AG04450 (cell line): ENCODE data around the gene FRS2. TPM values are rescaled to one million over a fixed set of nuclear protein-coding genes. Genes with fewer than 3 reads are reported as not detected.

ENCODE experiments used
- CTCF ChIA-PET: fragments of 300-600, 350-600 bp; formaldehyde crosslinking; extraction: SDS; loops from one replicate; lab custom pipeline; 2022; ENCODE audit warnings: antibody characterized with exemption, inconsistent platforms; lab: Charles Lee
- POLR2A ChIA-PET: fragments of 350-600 bp; formaldehyde crosslinking; extraction: SDS; loops from one replicate; lab custom pipeline; 2021; ENCODE audit warnings: antibody characterized with exemption, inconsistent platforms; lab: Yijun Ruan, JAX
- DNase-seq: peaks from one replicate; pipeline ENCODE4 v3.0.0-alpha.2; 2011; ENCODE audit warnings: low read depth, low spot score
- H3K27ac ChIP-seq: one replicate; pipeline ENCODE4 v1.5.1; 2012; ENCODE audit warnings: low read depth, low read length, control low read depth
- H3K27me3 ChIP-seq: one replicate; pipeline ENCODE4 v1.6.0; 2012; ENCODE audit warnings: low read length; ENCODE audit not compliant: control insufficient read depth, insufficient read depth
- H3K4me3 ChIP-seq: 2 replicates; pipeline ENCODE4 v1.5.1; 2011; ENCODE audit warnings: mild to moderate bottlenecking, low read depth, low read length, control low read depth
- H3K9me3 ChIP-seq: 2 replicates; pipeline ENCODE4 v1.5.1; 2012; ENCODE audit warnings: low read length; ENCODE audit not compliant: control insufficient read depth, insufficient read depth
- polyA plus RNA-seq: library from polyadenylated mRNA; depleted of rRNA; stranded (reverse); fragments of >200 nt; gene quantifications from 2 replicates; pipeline ENCODE4 v1.2.3, GENCODE V29; 2011
- TF ChIP-seq, protein P1 (sequence below): IDR thresholded peaks from 2 replicates; pipeline ENCODE4 v1.5.1; 2011; ENCODE audit warnings: low read depth, low read length, control low read depth, inconsistent platforms

Gene FRS2
- polyA plus RNA-seq, 1 experiment, result 41.9 TPM

DNA sequence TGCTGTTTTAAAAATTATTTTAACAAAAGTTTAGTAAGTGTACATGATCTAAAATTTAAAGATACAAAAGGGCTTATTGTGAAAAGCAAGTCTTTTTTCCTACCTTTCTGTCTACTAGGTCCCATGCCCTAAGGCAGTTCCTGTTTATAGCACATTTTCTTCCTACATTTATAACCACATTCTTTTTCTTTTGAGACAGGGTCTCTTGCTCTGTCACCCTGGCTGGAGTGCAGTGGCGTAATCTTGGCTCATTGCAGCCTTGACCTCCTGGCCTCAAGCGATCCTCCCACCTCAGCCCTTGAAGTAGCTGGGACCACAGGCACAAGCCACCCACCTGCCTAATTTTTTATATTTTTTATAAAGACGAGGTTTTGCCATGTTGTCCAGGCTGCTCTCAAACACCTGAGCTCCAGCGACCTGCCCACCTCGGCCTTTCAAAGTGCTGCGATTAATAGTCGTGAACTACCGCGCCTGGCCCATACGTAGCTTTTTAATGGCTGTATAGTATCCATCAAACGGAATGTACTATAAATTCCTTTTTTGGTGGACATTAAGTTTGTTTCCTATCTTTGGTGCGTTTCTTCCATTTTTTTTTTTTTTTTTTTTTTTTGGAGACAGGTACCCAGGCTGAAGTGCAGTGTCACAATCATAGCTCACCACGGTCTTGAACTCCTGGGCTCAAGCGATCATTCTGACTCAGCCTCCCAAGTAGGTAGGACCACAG is 20.9 kb downstream of the FRS2 start:
- TF ChIP-seq, protein P1, sequence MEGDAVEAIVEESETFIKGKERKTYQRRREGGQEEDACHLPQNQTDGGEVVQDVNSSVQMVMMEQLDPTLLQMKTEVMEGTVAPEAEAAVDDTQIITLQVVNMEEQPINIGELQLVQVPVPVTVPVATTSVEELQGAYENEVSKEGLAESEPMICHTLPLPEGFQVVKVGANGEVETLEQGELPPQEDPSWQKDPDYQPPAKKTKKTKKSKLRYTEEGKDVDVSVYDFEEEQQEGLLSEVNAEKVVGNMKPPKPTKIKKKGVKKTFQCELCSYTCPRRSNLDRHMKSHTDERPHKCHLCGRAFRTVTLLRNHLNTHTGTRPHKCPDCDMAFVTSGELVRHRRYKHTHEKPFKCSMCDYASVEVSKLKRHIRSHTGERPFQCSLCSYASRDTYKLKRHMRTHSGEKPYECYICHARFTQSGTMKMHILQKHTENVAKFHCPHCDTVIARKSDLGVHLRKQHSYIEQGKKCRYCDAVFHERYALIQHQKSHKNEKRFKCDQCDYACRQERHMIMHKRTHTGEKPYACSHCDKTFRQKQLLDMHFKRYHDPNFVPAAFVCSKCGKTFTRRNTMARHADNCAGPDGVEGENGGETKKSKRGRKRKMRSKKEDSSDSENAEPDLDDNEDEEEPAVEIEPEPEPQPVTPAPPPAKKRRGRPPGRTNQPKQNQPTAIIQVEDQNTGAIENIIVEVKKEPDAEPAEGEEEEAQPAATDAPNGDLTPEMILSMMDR, result no peak
- DNase-seq, result no peak
- POLR2A ChIA-PET, result no interaction called here
- peaks cover 5% of the 10 kb centered on the region; the same call in 1 of the 2 replicates for H3K9me3 ChIP-seq
- no peak overlapping the region for H3K27ac ChIP-seq
- no peak overlapping the region for H3K4me3 ChIP-seq
- no peaks in the 10 kb centered on the region for H3K27me3 ChIP-seq
- CTCF ChIA-PET, result no interaction called here

GRCh38 chr12:69492739-69493138 is 22.6 kb downstream of the FRS2 start:
- TF ChIP-seq, protein P1, result no peak
- no peak for DNase-seq
- Histone ChIP-seq H3K27ac (no peak overlapping the region), H3K27me3 (no peaks in the 10 kb centered on the region), H3K4me3 (no peak overlapping the region), H3K9me3 (no peaks in the 10 kb centered on the region)
- POLR2A ChIA-PET, result no interaction called here
- CTCF ChIA-PET, result interaction anchor here (1.3 to 1.7 kb wide), 3 partner anchors 15 to 76 kb away, joined by 3 to 6 read pairs (median 4); no protein-coding TSS in a partner anchor

- DNase-seq, result no peak
- no peak overlapping the region for H3K4me3 ChIP-seq
- H3K27me3 ChIP-seq, result no peaks in the 10 kb centered on the region
- POLR2A ChIA-PET, result interaction anchor here (1.1 kb wide), 1 partner anchor 105 kb away, joined by 6 read pairs; no protein-coding TSS in a partner anchor
- CTCF ChIA-PET, result no interaction called here
- no peaks in the 10 kb centered on the region for H3K9me3 ChIP-seq
- no peak overlapping the region for H3K27ac ChIP-seq
- TF ChIP-seq, protein P1, result no peak
Measured at GRCh38 chr12:69495071-69495470, 24.9 kb downstream of the FRS2 start.

DNA sequence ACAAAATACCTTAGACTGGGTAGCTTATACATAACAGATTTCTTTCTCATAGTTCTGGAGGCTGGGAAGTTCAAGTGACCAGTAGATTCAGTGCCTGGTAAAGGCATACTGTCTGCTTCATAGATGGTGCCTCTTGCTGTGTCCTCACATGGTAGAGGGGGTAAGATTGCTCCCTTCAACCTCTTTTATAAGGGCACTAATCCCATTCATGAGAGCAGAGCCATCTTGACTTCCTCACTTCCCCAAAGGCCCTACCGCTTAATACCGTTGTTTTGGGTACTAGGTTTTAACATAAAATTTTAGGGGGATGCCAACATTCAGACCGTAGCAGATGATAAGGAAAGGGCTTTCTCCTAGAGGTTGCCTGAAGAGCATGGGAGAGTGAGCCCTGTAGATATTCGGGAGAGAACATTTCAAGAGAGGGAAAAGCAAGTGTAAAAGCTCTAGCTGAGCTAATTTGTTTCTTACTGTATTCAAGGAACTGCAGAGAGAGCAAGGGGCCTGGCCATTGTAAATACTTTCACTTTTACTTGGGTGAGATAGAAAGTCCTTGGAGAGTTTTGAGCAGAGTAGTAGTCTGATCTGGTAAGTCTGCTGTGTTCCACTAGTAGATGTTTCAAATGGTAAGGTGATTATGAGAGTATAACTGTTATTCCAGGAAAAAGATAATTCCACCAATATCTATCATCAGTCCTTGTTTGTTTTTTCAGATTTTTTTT is 27.3 kb downstream of the FRS2 start:
- no peaks in the 10 kb centered on the region for H3K9me3 ChIP-seq
- DNase-seq, result no peak
- ChIA-PET CTCF (no interaction called here), POLR2A (no interaction called here)
- H3K4me3 ChIP-seq, result no peak overlapping the region
- TF ChIP-seq, protein P1, result no peak
- no peaks in the 10 kb centered on the region for H3K27me3 ChIP-seq
- H3K27ac ChIP-seq, result no peak overlapping the region

GRCh38 chr12:69500631-69501030 is 30.4 kb downstream of the FRS2 start:
- Histone ChIP-seq H3K4me3 (no peak overlapping the region), H3K9me3 (no peaks in the 10 kb centered on the region), H3K27ac (no peak overlapping the region), H3K27me3 (no peaks in the 10 kb centered on the region)
- ChIA-PET CTCF (no interaction called here), POLR2A (no interaction called here)
- TF ChIP-seq, protein P1, result no peak
- no peak for DNase-seq
